ENCODE measurements around the gene MRPS6. TPM values are rescaled to one million over a fixed set of nuclear protein-coding genes. Genes with fewer than 3 reads are reported as not detected.

Gene MRPS6
- total and polyA plus RNA-seq, 12 donors, result 25.4 to 135 (median 83.6) TPM

- no peak overlapping the region for H3K4me3 ChIP-seq
- H3K27me3 ChIP-seq, result no peaks in the 10 kb centered on the region
- intact Hi-C loops (cut with DNase I), result no loop called here
- no peaks in the 10 kb centered on the region for H3K9me3 ChIP-seq (replicated peaks in 1 of 3)
- no peaks in the 10 kb centered on the region for H3K4me1 ChIP-seq (replicated peaks in 1 of 2)
- no peak for TF ChIP-seq POLR2A (IDR thresholded peaks at IDR 0.05)
- TF ChIP-seq CTCF (IDR thresholded peaks at IDR 0.05), result no peak
- no peak overlapping the region for H3K27ac ChIP-seq
- DNase-seq, result peak in 1 of 7 donors; percentile 15
- 87 to 92% (median 90%) methylated on average over 7 to 8 of the region's 8 CpGs for WGBS, 4 donors
- no peaks in the 10 kb centered on the region for H3K36me3 ChIP-seq (replicated peaks in 1 of 2)
Measured at GRCh38 chr21:34035619-34036354, 37.6 kb upstream of the MRPS6 start.

- Histone ChIP-seq H3K27me3 (no peaks in the 10 kb centered on the region), H3K4me3 (no peak overlapping the region), H3K9me3 (replicated peaks in 1 of 3) (no peaks in the 10 kb centered on the region), H3K36me3 (replicated peaks in 1 of 2) (no peaks in the 10 kb centered on the region), H3K27ac (no peak overlapping the region), H3K4me1 (replicated peaks in 1 of 2) (no peaks in the 10 kb centered on the region)
- TF ChIP-seq CTCF (IDR thresholded peaks at IDR 0.05) (no peak), POLR2A (IDR thresholded peaks at IDR 0.05) (no peak)
- intact Hi-C loops (cut with DNase I), result no loop called here
- DNase-seq, result no peak
- 88 to 90% (median 89%) methylated on average over 11 of the region's 11 CpGs for WGBS, 4 donors
Measured at GRCh38 chr21:34037009-34037795, 36.2 kb upstream of the MRPS6 start.

DNA sequence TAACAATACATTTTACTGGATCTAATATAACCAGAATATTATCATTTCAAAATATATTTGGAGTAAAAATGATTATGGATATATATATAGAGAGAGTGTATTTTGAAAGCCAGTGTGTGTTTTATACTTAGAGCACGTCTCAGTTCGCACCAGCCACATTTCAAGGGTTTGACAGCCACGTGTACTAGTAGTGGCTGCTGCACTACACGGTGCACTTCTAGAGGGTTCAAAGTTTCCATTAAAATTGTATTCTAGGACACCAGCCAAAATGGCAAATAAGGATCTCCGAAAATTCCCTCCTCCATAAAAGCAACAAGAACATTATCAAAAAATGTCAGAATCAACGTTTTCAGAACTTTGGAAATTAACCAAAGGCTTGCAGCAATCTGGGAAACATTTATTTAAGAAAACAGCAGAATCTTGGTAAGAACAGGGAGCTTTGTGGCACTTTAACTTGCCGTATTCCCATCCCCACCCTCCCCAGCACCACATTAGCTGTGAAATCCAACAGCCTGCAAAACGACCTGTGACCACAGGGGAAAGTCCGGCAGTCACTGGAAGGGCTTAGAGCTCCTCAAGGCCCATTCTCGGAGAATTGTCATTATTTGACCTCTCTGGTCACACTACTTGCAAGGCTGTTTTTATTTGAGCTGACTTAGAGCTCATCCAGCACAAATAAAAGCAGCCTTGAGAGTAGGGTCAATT, 33.5 kb upstream of the MRPS6 start:
- H3K4me1 ChIP-seq (replicated peaks in 1 of 2), result no peaks in the 10 kb centered on the region
- peak in 1 of 7 donors; percentile 19 for DNase-seq
- no peaks in the 10 kb centered on the region for H3K36me3 ChIP-seq (replicated peaks in 1 of 2)
- 42 to 61% (median 50%) methylated on average over 10 of the region's 10 CpGs for WGBS, 4 donors
- H3K27me3 ChIP-seq, result no peaks in the 10 kb centered on the region
- H3K27ac ChIP-seq, result no peak overlapping the region
- no peak overlapping the region for H3K4me3 ChIP-seq
- intact Hi-C loops (cut with DNase I), result no loop called here
- TF ChIP-seq CTCF (IDR thresholded peaks at IDR 0.05) (peak in 1 of 6 experiments; percentile 19), POLR2A (IDR thresholded peaks at IDR 0.05) (no peak)
- H3K9me3 ChIP-seq (replicated peaks in 1 of 3), result no peaks in the 10 kb centered on the region

- H3K36me3 ChIP-seq (replicated peaks in 1 of 2), result no peaks in the 10 kb centered on the region
- TF ChIP-seq POLR2A (IDR thresholded peaks at IDR 0.05), result no peak
- no peak for TF ChIP-seq CTCF (IDR thresholded peaks at IDR 0.05)
- H3K4me1 ChIP-seq (replicated peaks in 1 of 2), result no peaks in the 10 kb centered on the region
- DNase-seq, result no peak
- no peak overlapping the region for H3K27ac ChIP-seq
- intact Hi-C loops (cut with DNase I), result no loop called here
- H3K9me3 ChIP-seq (replicated peaks in 1 of 3), result no peaks in the 10 kb centered on the region
- H3K27me3 ChIP-seq, result no peaks in the 10 kb centered on the region
- 70 to 90% (median 85%) methylated on average over 1 of the region's 1 CpG for WGBS, 4 donors
- no peak overlapping the region for H3K4me3 ChIP-seq
Measured at GRCh38 chr21:34042735-34043134, 30.6 kb upstream of the MRPS6 start.
